ENCODE results near the gene FAM151A.

FAM151A gene

DNA sequence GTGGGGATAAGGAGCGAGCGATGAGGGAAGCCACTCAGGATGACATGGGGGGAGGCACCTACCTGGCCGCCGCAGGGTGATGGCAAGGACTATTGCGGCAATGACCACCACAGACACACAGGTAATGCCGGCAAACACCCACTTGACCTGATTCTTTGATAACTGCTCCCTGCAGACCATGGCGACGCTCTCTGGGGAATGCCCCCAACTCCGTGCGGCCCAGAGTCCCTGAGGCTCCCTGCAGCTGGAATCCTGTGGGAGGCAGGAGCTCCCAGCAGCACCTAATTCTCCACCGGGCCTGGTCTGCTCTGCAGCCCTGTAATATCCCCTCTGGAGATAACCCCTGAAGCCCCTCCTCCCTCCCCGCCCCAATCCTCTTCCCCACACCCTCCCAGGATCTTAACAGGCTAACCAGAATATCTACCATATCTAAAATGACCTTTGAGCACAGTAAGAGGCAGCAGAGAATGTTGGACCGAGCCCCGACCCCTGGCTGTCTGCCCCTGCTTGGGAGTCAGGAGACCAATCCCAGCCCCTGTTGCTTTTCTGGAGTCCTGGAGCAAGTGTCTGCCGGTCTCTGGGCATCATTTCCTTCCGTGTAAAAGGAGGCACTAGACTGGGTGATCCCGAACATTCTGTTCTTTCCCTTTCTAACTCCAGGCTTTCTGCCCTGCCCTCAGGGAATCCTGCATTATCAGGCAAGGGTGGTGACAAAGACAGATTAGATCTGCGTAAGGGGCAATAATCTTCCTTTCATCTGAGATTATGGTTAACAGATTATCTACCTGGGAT lies at the start of gene FAM151A:
FAM151A (minus strand) TSS at position 310 of the 792 bp plus-strand sequence; CDS start at position 180, 130 bp downstream.
- DNase-seq = no peak

DNA sequence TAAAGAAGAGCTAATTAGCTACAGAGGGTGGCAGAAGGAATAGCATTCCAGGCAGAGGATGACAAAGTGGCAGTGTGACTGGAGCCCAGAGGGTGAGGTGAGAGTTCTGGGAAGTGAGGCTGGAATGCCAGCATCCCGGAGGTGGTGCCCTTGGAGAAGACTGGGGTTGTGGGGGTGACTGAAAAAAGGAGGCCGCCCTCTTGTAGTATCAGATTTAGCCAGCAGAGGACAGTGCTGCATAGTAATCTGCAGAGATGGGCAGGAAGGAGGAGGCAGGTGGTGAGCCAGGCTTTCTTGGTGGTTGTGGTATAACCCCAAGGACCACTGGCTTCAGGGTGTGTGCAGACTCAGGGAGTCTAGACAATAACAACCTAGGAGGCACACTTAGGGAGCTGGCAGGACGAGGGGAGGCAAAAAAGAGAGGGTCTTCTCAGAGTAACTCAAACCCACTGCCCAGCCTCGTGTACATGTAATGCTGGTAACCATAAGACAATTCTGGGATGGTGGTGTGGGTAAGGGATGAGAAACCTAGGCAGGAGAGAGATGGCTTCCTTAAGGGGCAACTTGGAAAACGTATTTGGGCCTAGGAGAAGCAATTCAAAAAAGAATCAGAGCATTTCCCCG lies 48.8 kb upstream of the FAM151A start:
- no peak for DNase-seq

GRCh38 chr1:54668567-54668966 lies 45.2 kb upstream of the FAM151A start:
- DNase-seq = no peak

- no peak for DNase-seq
Observed at GRCh38 chr1:54667797-54668196, 44.5 kb upstream of the FAM151A start.

- no peak for DNase-seq
Observed at GRCh38 chr1:54666333-54666732, 43.0 kb upstream of the FAM151A start.

GRCh38 chr1:54665852-54666251 lies 42.5 kb upstream of the FAM151A start:
- no peak for DNase-seq

GRCh38 chr1:54664364-54664763 lies 41.0 kb upstream of the FAM151A start:
- DNase-seq = no peak

GRCh38 chr1:54663725-54664124 lies 40.4 kb upstream of the FAM151A start:
- DNase-seq = no peak

GRCh38 chr1:54658164-54658913 lies 35.0 kb upstream of the FAM151A start:
- DNase-seq = no peak

- no peak for DNase-seq
Observed at GRCh38 chr1:54653036-54653435, 29.7 kb upstream of the FAM151A start.

DNA sequence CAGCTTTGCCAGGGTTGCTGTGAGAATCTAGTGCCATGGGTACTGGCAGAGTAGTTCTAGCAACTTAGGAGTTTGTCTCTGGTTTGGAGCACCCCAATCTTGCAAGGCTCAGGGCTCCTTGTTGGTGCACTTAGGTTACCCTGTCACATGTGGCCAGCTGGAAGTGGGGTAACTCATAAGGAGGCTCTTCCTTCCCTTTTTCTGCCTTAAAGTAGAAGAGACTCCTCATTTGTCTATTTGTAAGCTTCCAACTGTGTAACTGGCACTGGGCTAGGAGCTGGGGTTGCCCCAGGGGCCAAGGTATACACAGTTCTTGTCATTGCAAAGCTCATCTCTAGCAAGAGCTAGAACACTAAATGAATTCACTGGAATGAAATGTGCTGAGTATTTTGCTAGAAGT lies 28.8 kb upstream of the FAM151A start:
- DNase-seq = no peak

GRCh38 chr1:54651608-54652007 lies 28.3 kb upstream of the FAM151A start:
- DNase-seq = no peak

DNA sequence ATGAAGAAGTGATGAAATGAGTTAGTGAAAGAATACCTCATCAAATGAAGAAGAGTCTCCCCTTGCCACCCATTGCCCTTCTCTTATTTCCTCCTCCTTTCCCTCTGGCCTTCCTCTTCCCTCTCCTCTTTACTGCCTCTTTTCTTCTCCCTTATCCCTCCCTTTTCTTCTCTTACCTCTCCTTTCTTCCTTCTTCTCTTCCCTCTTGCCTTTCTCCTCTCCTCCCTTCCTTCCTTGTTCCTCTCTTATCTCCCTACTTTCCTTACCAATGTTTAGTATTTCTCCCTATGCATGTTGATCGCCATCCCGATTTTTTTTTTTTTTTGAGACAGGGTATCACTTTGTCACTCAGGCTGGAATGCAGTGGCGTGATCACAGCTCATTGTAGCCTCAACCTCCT lies 27.1 kb upstream of the FAM151A start:
- no peak for DNase-seq

DNA sequence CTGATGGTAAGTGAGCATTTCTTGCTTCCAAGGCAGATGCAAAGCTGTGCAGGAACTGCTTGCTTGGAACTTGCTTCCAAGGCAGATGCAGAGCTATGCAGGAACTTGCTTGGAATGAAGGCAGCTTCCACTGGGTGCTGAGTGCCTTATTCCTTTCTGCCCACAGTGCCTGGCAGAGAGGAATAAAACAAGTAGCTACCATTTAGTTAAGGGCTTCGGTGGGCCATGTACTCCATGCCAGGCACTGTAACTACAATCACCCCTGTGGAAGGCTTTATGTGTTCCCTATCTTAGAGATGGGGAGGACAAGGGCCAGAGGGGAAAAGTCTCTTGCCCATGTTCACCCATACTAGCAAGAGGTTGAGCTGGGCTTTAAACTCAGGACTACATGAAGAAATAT lies 26.6 kb upstream of the FAM151A start:
- DNase-seq = no peak

DNA sequence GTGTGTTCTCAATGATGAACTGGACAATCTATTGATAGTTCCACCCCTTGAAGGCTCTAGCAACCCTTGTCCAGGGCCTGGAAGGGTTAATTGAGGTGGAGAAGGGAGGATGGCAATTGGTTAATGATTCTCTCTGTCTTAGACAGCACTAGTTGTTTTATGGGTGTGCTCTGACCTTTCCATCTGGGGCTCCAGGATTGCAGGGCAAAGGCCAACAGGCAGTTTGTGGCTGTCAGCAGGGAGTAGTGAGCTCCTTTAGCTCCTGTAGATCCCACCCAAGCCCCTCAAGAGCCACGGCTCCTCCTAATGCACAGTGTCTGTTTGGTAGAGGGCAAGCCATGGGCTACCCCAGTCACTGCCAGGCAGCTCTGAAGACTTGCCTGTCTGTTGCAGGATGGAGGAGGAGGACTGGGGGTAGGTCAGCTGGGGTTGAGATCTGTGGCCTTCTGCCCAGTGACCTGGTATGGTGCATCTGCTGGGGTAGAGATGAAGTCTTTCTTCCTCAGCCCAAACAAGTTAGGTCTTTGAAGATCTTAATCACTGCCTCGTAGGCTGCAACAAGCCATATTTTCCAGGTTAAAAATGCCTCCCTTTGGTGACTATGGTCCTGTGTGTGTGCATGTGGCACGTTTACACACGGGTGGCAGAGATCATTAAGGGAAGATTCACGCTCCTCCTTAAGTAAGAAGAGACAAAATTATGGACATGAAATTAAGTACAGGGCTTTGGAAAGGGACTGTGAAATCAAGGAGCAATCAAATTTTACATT lies 26.0 kb upstream of the FAM151A start:
- DNase-seq = no peak

DNA sequence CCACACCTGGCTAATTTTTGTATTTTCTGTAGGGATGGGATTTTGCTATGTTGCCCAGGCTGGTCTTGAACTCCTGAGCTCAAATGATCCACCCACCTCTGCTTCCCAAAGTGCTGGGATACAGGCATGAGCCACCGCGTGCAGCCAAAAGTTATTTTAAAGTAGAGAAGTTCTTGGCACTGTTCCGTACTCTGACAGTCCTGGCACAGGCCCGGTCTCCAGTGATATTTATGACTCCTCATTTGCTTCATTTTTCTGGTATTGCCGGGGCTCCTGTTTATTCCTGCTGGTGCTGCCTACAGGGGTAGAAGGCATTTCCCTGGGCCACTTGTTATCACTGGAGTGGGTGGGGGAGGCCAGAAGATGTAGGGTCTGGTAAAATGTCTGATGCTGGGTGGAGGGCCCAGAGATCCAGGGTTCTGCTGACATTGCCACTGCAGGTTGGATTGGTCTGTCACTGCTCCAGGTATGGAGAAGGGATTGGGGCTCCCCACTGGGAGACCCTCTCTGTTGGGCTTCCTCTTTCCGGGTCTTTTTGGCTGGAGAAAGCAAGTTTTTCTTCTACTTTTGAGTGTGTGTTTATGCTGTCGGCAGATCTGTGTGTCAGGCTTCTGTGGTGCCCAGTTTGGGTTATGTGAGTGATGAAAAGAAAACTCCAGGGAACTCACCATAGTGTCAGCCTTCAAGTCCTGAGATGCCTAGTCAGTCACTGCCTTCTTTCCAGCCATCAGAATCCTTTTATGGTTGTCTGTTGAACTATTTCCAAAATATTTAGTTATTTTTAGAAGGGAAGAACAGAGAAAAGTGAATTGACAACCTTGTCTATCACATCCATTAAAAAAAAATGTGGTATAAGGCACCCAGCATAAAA lies 22.7 kb upstream of the FAM151A start:
- DNase-seq = no peak

DNA sequence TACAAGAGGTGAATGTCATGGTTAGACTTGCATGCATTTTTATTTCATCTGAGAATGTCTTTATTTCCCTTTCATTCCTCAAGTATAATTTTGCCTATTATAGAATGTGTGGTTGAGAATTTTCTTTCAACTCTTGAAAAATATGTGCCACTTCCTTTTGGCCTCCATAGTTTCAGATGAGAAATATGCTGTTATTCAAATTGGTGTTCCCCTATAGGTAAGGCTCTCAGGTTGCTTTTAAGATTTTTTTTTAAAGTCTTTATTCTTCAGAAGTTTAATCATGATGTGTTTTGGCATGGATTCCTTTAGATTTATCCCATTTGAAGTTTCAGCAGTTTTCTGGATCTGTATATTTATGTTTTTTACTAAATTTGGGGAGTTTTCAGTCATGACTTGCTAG lies 20.4 kb upstream of the FAM151A start:
- DNase-seq = no peak

DNA sequence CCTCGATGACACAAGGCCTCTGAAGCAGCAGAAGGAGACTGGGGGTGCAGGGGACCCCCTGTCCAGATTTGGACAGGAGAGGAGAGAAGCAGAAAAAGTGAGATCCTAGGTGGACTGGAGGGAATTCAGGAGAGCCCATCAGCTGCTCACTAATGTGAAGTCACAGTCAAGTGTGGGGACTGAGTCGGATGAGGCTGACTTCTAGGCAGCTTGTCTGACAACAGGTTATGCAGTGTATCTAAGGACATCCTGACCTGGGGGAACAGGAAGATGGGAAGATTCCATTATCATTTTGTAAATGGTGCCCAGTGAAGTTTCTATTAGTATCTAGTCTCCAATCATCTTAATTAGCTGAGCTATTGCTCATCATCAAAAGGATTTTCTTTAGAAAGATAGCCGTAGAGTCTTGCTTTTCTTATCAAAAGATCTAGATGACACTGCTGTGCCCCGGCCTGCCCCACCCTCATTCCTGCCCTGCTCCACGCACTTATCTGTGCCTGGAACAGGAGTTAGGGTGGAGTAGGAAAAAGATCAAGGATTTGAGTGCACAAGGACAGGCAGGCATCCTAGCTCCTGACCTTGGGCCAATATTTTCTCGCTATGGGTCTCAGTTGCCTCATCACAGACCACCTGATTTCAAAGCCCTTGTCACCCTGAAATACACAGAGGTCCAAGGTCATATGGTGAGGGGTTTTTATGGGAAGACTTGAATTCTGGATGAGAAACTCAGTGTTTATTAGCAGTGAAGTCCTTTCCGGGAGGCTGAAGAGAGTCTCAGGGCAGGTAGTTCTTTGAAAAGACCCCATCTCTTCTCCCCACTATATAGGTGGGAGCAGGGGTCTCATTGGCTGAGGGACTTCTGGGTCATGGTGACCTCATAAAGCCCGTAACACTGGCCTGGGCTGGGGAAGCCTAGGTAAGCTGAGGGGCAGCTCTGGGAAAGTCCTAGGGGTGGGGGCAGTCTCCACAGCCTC lies 17.8 kb upstream of the FAM151A start, which contains the start of gene MROH7:
MROH7 (plus strand) TSS at position 924 of the 974 bp plus-strand sequence. CDS start 11,141 bp downstream, outside the sequence.
- no peak for DNase-seq

DNA sequence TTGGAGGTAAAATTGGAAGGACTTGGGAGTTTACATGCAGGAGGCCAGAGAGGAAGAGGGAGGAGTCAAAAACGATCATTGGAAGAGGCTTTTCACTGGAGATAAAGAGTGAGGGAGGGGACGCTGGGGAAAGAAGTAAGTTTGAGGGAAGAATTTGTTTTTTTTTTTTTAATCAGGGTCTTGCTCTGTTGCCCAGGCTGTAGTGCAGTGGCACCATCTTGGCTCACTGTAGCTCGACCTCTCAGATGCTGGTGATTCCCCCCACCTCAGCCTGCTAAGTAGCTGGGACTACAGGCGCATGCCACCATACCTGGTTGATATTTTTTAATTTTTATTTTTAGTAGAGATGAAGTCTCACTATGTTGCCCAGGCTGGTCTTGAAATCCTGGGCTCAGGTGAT lies 17.0 kb upstream of the FAM151A start:
- DNase-seq = no peak

Data from NCI-H1436 treated with DMSO at 0.1 percent for 48 hours (cell line).